Tibial nerve (tissue), 4 donors: ENCODE results near the gene TERB1.

Experiments used
- EP300 ChIP-seq, 2 donors: sonication (generic); formaldehyde crosslinking; IDR thresholded peaks; one replicate each; pipeline ENCODE4 v1.6.1; 2017; ENCODE audit warnings: antibody characterized with exemption in 2 of 2, mild to moderate bottlenecking in 1 of 2
- POLR2A ChIP-seq, 2 donors: fragments of 450-650 bp; IDR thresholded peaks; one replicate each; pipeline ENCODE4 v1.6.1; 2017; ENCODE audit warnings: antibody characterized with exemption in 2 of 2, mild to moderate bottlenecking in 2 of 2, moderate library complexity in 2 of 2
- TF ChIP-seq, protein P1 (sequence below), 5 experiments: fragments of 200-600 bp in 3 of 5; fragments of 450-650 bp in 2 of 5; sonication (generic) in 3 of 5; IDR thresholded peaks; one replicate each; pipeline ENCODE4 v1.5.1; 2016 to 2019; ENCODE audit warnings: antibody characterized with exemption in 5 of 5, mild to moderate bottlenecking in 3 of 5, moderate library complexity in 2 of 5

DNA sequence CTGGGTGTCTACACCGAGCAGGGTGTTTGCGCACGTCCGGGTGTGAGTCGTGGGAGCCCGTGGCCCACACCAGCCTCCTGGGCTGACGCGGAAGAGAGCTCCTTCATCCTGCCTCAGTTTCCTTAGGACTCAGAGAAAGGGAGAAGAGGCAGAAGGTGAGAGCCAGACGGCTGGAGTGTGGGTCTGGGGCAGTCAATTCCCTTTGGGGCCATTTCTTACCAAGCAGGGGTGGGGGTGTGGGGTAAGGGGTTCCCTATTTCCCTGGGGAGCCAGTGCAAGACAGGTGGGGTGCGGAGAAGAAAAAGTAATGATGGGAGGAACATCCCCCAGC, 43.7 kb upstream of the TERB1 start:
- no peak for TF ChIP-seq POLR2A (IDR thresholded peaks at IDR 0.05)
- TF ChIP-seq, protein P1, sequence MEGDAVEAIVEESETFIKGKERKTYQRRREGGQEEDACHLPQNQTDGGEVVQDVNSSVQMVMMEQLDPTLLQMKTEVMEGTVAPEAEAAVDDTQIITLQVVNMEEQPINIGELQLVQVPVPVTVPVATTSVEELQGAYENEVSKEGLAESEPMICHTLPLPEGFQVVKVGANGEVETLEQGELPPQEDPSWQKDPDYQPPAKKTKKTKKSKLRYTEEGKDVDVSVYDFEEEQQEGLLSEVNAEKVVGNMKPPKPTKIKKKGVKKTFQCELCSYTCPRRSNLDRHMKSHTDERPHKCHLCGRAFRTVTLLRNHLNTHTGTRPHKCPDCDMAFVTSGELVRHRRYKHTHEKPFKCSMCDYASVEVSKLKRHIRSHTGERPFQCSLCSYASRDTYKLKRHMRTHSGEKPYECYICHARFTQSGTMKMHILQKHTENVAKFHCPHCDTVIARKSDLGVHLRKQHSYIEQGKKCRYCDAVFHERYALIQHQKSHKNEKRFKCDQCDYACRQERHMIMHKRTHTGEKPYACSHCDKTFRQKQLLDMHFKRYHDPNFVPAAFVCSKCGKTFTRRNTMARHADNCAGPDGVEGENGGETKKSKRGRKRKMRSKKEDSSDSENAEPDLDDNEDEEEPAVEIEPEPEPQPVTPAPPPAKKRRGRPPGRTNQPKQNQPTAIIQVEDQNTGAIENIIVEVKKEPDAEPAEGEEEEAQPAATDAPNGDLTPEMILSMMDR (IDR thresholded peaks at IDR 0.05), result no peak
- TF ChIP-seq EP300 (IDR thresholded peaks at IDR 0.05), result no peak
